ENCODE data around the gene NUBPL.
"Not testable (repeated sequence)": the region's sequence is repeated elsewhere in the genome, so short reads cannot be mapped to it uniquely, and the experiment has no call there.

Gene NUBPL

DNA sequence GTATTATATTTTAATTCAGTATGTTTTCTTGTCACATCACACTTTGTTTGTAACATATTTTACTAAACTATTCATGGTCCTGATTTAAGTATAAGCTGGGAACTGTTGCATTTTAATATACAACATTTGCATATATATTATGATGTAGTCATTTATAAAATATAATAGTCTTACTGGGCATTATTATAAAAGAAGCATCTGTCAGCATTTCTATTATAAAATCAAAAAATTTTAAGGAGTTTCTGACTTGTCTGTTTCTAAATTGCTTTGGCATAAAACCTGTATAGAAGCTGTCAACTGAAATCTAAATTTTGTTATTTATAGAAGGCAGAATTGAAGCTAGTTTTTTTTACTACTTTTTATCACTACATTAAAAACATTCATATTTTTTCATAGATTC lies 166.6 kb downstream of the NUBPL start:
- DNase-seq (ENCODE audit: low read depth, low spot score): no peak

DNA sequence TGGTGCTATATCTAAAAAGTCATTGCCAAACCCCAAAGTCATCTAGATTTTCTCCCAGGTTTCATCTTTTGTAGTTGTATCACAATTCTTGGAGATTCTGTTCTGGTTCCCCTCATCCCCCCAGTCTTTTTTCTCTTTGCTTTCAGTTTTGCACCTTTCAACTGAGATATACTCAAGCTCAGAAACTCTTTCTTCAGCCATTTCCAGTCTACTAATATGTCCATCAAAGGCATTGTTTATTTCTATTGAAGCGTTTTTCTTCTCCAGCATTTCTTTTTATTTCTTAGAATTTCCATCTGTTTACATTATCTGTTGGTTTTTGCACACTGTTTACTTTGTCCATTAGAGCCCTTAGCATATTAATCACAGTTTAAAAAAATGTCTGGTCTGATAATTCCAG lies 179.5 kb downstream of the NUBPL start:
- DNase-seq (ENCODE audit: low read depth, low spot score): no peak

DNA sequence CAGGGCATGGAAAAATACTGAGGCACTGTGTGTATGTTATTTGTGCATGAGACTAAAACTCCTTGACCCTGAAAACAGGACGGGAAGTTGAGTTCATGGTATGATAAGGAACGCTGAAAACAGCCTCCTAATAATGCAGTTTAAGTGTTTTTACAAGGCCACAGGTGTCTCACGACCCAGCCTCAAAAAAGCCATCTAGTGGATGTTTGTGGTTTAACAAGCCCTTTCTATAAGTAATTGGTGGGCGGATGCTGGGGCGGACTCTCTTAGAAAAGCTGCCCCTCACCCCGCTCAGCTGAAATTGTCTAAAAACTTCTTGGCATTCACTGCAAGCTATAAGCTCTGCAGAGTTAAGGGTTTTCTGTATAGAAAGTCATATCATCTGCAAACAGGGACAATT lies 184.5 kb downstream of the NUBPL start:
- DNase-seq (ENCODE audit: low read depth, low spot score): no peak

DNA sequence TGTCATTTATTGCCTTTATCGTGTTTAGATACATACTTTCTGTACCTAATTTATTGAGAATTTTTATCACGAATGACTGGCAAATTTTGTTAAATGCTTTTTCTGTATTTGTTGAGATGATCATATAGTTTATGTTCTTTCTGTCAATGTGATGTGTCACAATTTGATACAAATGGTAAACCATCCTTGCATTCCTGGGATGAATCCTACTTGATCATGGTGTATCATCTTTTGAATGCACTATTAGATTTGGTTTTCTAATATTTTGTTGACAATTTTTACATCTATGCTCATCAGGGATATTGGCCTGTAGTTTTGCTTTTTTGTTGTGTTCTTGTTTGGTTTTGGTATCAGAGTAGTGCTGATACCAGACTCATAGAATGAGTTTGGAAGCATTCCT lies 185.1 kb downstream of the NUBPL start:
- no peak for DNase-seq (ENCODE audit: low read depth, low spot score)

DNA sequence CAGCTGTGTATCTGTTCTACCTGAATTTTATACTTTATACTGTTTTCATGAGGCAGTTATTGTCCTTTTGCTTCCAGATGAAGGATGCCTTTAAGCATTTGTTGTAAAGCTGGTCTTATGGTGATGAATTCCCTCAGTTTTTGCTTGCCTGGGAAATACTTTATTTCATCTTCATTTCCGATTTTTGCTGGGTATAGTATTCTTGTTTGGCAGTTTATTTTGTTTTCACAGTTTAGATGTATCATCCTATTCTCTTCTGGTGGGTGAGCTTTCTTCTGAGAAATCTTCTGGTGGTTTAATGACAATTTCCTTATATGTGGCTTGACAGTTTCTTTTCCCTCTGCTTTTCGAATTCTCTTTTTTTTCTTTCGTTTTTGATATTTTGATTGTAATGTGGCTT lies 188.1 kb downstream of the NUBPL start:
- no peak for DNase-seq (ENCODE audit: low read depth, low spot score)

DNA sequence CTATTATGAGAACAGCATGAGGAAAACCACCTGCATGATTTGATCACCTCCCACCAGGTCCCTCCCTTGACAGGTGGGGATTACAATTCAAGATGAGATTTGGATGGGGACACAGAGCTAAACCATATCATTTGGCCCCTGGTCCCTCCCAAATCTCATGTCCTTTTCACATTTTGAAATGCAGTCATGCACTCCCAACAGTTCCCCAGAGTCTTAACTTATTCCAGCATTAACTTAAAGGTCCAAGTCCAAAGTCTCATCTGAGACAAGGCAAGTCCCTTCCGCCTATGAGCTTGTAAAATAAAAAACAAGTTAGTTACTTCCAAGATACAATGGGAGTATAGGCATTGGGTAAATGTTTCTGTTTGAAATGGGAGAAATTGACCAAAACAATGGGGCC lies 189.8 kb downstream of the NUBPL start:
- DNase-seq (ENCODE audit: low read depth, low spot score): not testable (repeated sequence)

DNA sequence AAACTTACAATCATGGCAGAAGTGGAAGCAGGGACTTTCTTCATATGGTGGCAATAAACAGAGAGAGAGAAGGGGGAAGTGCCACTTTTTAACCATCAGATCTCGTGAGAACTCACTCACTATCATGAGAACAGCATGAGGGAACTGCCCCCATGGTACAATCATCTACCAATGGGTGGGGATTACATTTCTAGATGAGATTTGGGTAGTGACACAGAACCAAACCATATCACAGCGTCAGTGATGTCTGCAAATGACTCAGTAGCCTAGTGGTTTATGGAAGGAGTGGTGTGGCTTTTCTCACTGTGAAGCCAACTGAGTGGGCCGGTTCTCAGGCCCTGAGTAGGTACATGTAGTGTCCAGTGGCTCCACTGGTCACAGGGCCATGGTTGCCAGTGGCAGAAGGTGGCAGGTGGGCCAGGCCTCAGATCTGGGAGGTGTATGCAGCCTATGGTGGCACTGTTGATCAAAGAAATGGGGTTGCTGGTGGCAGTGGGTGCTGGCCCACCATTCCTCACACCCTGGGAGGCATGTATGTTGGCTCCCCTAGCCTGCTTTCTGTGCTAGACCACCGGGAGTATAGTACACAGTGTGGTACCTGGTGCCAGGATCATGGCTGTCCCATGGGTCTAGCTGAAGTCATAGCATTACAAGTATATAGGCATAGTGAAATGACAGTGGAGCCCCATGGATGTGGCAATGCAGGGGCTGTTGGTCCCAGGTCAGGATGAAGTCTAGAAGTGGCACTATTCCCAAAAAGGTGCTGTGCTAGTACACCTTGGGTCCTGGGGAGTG lies 191.9 kb downstream of the NUBPL start:
- DNase-seq (ENCODE audit: low read depth, low spot score): no peak

DNA sequence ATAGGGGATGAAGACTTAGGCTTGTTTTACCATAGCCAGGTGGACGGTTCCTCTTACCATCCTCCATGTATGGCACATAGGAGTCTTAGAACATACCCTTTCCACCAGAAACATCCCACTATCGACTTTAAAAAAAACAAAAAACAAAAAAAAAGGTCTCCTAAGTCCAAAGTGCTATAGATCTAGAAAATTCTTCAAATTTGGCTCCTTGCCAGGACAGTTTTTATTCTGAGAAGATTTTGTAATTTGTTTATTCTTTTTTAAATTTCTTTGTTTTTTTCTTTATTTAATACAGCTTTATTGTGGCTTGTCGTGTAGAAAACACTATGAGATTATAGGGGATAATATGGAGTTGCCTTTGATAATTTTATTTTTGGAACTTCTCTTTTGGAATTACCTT lies 197.7 kb downstream of the NUBPL start:
- DNase-seq (ENCODE audit: low read depth, low spot score): no peak

DNA sequence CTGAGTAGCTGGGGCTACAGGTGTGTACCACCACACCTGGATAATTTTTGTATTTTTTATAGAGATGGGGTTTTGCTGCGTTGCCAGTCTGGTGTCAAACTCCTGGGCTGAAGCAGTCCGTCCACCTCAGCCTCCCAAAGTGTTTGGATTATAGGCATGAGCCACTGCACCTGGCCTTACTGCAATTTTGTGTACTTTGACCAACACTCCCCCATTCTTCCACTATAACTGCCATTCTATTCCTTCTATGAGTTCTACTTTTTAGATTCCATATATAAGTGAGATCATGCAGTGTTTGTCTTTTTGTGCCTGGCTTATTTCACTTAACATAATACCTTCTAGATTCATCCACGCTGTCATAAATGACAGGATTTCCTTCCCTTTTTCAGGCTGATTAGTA lies 199.1 kb downstream of the NUBPL start:
- DNase-seq (ENCODE audit: low read depth, low spot score): no peak

DNA sequence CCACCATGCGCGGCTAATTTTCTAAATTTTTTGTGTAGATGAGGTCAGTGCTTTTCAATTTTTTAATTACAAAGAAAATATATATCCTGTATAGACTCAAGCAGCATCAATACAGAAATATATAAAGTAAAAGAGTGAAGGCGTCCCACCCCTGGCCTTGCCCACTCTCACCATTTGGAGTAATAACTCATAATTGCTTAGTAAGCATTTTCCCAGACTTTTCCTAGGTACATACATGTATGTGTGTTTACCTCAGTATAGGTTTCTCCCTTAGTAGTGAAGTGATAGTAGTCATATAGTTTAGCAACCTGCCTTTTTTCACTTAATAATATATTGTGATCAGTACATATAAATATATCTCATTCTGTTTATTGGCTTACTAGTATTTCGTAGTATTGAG lies 200.1 kb downstream of the NUBPL start:
- no peak for DNase-seq (ENCODE audit: low read depth, low spot score)

DNA sequence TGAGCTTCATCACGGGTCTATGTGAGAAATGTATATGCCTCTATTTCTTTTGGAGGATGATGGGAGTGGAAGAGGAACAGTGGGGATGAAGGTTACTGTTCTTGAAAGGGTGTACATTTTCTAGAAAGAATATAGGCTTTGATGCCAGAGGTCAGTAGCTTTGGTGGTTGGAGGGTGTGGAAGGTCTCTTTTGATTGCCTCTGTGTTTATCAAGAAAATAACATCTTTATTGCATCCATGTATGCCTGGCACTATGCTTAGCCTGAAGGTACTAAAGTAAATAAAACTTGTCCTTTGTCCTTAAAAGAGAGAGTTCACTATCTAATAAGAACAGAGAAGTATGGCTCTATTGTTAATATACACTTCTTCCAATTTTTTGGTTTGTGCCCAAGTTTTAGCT lies 201.8 kb downstream of the NUBPL start:
- no peak for DNase-seq (ENCODE audit: low read depth, low spot score)

DNA sequence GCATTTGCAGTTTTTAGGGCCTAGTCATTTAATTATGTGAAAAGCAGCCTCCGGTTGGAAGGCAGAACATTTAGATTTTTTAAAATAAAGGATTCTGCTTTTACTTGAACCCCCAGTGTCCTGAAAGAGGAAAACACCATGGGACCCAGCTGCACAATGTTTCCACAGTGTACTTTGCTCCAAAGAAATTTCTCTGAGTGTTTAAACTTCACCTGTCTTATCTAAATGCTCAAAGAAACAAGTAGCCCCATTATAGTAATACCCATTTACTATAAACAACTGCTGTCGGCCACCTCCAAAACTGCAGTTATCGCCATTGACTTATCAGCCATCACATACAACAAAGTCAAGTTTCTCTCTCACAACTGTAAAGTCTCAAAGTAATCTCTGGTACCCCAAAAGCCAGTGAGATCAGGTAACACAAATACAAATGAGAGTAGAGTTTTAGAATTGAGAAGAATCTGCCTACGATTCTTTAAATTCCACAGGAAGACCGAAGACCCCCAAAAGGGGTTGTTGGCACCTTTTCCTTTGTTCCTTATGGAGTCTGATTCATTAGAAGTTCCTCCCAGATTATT lies 205.2 kb downstream of the NUBPL start:
- no peak for DNase-seq (ENCODE audit: low read depth, low spot score)

DNA sequence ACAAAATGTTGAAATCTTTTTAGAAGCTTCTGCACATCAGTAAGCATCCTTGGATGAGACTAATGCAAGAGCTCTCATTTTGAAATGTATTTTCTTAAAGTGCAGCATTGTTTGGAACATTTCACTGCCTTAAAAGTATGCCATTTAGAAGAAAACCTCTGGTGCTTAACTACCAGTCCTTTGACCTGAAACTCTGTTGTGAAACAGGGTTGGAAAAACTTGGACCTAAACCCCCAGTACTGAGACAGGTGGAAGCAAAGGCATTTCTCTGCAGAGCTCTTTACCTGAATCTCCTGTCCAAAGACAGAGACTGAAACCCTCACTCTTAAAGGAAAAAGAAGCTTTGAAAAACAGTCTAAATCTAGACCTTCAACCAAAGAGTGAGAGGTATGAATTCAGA lies 207.2 kb downstream of the NUBPL start:
- DNase-seq (ENCODE audit: low read depth, low spot score): no peak

DNA sequence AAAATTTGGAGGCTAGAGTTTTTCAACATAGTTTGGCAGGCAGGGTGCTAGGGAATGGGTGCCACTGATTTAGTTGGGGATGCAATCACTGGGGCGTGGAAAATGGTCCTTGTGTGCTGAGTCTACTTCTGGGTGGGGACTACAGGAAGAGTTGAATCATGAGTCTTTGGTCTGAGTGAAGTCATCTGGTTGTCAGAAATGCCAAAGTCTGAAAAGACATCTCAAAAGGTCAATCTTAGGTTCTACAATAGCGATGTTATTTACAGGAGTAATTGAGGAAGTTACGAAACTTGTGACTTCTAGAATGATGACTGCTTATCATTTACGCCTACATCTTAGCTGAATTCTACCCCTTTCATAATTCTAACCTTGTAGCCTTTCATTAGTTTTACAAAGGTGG lies 209.1 kb downstream of the NUBPL start:
- no peak for DNase-seq (ENCODE audit: low read depth, low spot score)

DNA sequence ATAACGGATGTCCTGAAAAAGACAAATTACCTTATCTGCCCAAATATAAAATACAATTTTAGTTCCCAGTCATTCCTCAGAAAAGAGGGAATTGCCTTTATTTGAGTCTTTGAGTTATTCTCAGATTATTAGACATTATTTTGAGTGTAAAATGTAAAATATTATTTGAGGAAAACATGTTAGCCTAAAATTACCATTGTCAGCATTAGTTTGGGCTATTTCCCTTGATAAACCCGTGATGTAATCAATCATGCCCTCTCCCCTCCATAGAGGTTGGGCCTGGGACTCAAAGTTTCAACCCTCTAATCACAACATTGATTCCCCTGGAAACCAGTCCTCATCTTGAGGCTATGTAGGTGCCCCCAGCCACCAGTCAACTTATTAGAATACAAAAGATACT lies 213.4 kb downstream of the NUBPL start:
- DNase-seq (ENCODE audit: low read depth, low spot score): no peak

DNA sequence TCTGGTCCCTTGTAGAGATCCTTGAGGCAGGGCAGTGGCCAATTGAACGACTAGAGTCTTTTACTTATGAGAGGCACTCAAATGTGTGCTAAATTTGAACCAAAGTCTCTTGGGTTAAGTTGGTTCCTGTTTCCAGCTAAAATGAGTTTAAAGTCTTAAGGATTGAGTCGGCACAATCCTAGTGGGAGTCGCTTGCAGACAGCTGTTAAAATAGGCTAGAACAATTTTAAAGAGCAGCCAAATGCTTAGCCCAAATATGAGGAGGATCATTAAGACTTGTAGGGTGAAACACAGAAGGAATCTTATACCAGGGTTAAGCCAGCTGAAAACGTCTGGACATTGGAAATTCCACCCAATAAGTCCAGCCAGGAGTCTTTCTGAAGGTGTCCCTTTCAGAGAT lies 216.1 kb downstream of the NUBPL start:
- DNase-seq (ENCODE audit: low read depth, low spot score): no peak

DNA sequence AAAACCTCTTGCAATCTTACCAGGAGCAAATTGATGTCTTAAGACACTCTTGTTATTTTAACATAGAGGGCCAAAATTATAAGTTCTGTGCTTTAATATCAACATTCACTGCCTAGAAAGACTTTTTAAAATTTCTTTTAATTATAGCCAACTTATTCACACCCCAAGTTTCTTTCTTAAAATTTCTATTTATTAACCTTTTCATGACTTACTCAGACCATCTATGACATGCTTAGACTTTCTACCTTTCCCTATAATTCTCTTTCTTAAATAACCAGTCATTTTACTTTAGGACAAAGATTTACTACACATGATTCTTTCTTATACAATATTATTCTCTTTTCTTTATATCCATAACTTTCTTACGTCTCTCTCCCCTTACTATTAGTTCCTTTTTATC lies 220.4 kb downstream of the NUBPL start:
- no peak for DNase-seq (ENCODE audit: low read depth, low spot score)

DNA sequence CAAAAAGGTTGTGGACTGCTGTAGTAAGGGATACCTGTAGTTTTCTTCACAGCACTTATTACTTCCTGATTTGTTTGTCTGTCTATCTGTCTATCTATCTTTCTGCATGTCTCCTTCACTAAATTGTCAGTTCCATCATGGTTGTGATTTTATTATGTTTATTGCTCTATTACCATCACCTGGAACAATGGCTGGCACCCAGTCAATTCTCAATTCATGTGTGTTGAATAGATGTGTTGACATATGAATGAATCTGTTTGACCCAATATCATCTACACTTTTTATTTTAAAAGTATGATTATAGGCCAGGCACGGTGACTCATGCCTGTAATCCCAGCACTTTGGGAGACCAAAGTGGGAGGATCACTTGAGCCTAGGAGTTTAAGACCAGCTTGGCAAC lies 224.4 kb downstream of the NUBPL start:
- no peak for DNase-seq (ENCODE audit: low read depth, low spot score)

DNA sequence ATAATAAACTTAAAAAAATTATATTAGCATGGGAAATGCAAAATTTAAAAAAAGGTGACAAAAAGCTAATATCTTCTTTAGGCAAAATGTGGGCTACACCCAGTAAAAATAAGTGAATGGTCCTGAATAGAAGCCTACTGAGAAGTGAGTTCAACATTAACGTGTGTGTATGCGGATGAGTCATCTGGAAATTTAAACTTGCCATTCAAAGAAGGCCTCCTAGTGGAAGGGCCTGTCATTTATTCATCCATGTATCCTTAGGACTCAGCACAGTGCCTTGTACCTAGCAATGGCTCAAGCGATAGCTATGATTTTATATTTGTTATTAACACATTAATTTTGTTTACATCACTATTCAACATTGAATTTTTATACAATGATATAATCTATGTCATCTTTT lies 226.2 kb downstream of the NUBPL start:
- no peak for DNase-seq (ENCODE audit: low read depth, low spot score)

DNA sequence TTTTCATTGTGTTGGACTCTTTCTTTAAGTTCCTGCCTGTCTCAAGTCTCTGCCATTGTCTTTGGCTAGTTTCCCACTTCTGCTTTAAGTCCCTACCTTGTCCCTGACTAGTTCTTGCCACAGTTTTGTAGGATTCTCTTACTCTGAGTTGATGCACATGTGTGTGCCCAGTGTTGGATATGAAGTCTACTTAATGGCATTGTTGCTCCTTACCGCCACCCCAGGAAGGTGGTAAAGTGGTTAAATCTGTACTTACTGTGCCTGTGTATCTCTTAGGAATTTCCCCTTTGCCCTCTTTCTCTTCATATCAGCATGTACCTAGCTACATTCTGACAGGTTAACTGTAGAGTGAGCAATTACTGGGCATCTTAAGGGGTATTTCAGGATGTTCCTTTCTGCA lies 227.1 kb downstream of the NUBPL start:
- DNase-seq (ENCODE audit: low read depth, low spot score): no peak

DNA sequence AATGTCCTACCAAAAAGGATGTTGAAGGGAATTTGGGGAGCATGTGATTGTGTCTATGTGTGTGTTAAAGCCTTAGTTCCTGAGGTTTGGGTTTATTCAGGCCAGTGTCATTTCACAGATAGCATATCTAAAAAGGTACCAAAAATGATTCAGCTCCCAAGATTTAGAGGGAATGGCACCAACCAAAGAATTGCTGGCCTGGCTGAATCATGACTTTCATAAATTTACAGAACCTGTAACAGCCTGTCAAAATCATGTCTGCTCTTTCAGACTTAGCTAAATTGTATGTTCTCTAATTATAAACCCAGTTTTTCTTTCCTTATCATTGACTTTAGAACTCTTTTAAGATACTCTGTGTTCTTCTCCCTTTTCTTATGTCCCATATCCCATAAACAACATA lies 231.5 kb downstream of the NUBPL start:
- DNase-seq (ENCODE audit: low read depth, low spot score): no peak

DNA sequence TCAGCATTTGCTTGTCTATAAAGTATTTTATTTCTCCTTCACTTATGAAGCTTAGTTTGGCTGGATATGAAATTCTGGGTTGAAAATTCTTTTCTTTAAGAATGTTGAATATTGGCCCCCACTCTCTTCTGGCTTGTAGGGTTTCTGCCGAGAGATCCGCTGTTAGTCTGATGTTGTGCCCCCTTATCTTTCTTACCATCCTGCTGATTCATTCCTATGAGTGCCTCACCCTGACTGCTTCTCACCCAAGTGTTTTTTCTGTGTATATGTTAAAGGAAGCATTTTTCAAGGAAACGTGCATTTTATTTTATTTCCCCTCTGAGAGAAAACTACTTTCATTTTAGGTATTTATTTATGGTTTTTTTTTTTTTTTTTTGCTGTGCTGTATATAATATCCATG lies 236.7 kb downstream of the NUBPL start:
- DNase-seq (ENCODE audit: low read depth, low spot score): not testable (repeated sequence)

DNA sequence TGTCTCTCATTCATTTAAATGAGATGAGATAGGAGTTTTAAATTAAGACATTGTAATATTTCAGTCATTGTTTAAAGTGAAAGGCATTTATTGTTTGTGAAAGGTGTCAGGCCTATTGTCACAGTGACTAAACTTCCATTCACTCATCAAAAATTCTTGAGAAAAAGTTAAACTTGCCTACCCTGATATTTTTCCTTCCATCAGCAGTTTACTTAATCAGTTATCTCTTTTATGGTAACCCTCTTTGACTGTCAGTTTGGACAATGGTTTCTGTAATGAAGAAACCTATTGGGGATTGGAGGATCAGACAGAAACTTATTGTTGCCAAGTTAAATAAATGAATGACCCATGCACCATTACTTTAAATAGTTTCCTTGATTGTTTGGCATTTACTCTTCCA lies 241.6 kb downstream of the NUBPL start:
- DNase-seq (ENCODE audit: low read depth, low spot score): no peak

DNA sequence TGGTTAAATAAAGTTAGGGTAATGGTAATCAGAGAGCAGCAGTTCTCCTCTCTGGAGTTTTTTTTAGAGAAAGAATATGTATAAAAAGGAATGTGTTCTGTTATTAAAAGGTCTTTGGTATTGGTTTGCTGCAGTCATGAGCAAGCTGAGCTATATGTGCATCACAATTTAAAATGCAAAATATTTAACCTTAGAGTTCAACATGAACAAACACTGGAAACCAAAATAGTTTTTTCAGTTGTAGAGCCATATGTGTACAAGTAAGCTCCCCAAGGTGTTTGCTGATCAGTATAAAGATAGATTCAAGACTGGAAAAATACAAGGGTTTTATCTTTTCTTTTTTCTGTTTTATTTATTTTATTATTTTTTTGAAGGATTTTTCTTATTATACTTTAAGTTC lies 245.0 kb downstream of the NUBPL start:
- no peak for DNase-seq (ENCODE audit: low read depth, low spot score)

Measured in activated naive CD8-positive, alpha-beta T cell treated with anti-CD3 and anti-CD28 coated beads, Interleukin-2, amount 50 U/mL, for 16 hours (primary cell).